Panc1 (cell line): Measurements from ENCODE around the gene SLC22A3. TPM values are rescaled to one million over a fixed set of nuclear protein-coding genes. Genes with fewer than 3 reads are reported as not detected.
"Not testable (repeated sequence)": the region's sequence is repeated elsewhere in the genome, so short reads cannot be mapped to it uniquely, and the experiment has no call there.

Source experiments
- ATAC-seq: fragments of 200-7000 bp; cut with Tn5 transposase; 2 replicates; pipeline ENCODE4 v1.9.1; 2020; ENCODE audit warnings: mild to moderate bottlenecking, moderate library complexity
- BruUV-seq: library from RNA; stranded (reverse); fragments of 400-500 nt; replicated peaks from 2 replicates; lab custom pipeline; 2021; lab: Mats Ljungman, UMichigan
- CTCF ChIA-PET: fragments of 300-600 bp; sonication (Branson Sonifier 250); formaldehyde crosslinking; loops from one replicate; lab custom pipeline; 2022; ENCODE audit warnings: antibody characterized with exemption; lab: Charles Lee
- POLR2A ChIA-PET: fragments of 300-600 bp; sonication (Branson Sonifier 250); formaldehyde crosslinking; loops from one replicate; lab custom pipeline; 2022; ENCODE audit warnings: antibody characterized with exemption; lab: Charles Lee
- DNase-seq: peaks from one replicate; pipeline ENCODE4 v3.0.0-alpha.2; 2010; ENCODE audit warnings: low read depth, low spot score
- H3K27ac ChIP-seq: 2 replicates; pipeline ENCODE4 v1.5.1; 2011; ENCODE audit warnings: mild to moderate bottlenecking, low read length, inconsistent platforms
- H3K27me3 ChIP-seq: fragments of 200-500 bp; sonication (Bioruptor generic); 2 replicates; pipeline ENCODE4 v1.6.0; 2014; ENCODE audit warnings: low read length, inconsistent platforms; ENCODE audit not compliant: control insufficient read depth, insufficient read depth
- H3K36me3 ChIP-seq: fragments of 200-500 bp; sonication (Bioruptor generic); 2 replicates; pipeline ENCODE4 v1.5.1; 2014; ENCODE audit warnings: inconsistent platforms, mild to moderate bottlenecking, low read length, moderate library complexity; ENCODE audit not compliant: control insufficient read depth, insufficient read depth
- H3K4me1 ChIP-seq: 2 replicates; pipeline ENCODE4 v1.5.1; 2011; ENCODE audit warnings: inconsistent platforms, mild to moderate bottlenecking, low read length, moderate library complexity; ENCODE audit not compliant: control insufficient read depth, insufficient read depth
- H3K4me3 ChIP-seq, 2 experiments: 2 replicates each; pipeline ENCODE4 v1.5.1; 2011 to 2012; ENCODE audit warnings: low read depth in 2 of 2, low read length in 2 of 2, mild to moderate bottlenecking in 2 of 2, inconsistent platforms in 1 of 2, moderate library complexity in 1 of 2
- H3K9me3 ChIP-seq: fragments of 200-500 bp; sonication (Bioruptor generic); 2 replicates; pipeline ENCODE4 v1.5.1; 2014; ENCODE audit warnings: low read depth, mild to moderate bottlenecking, inconsistent platforms, low read length, moderate library complexity; ENCODE audit not compliant: control insufficient read depth, insufficient read depth
- CTCF ChIP-seq: fragments of 450-650 bp; IDR thresholded peaks from 2 replicates; pipeline ENCODE4 v1.5.1; 2017; ENCODE audit warnings: mild to moderate bottlenecking
- POLR2AphosphoS5 ChIP-seq: IDR thresholded peaks from 2 replicates; pipeline ENCODE4 v1.6.1; 2012; ENCODE audit warnings: mild to moderate bottlenecking, low read depth, low read length, moderate library complexity
- SIN3A ChIP-seq: IDR thresholded peaks from 2 replicates; pipeline ENCODE4 v1.6.1; 2012; ENCODE audit warnings: low read depth, mild to moderate bottlenecking, low read length, moderate library complexity, borderline replicate concordance; ENCODE audit not compliant: insufficient read depth
- TCF7L2 ChIP-seq: IDR thresholded peaks from 2 replicates; pipeline ENCODE4 v1.6.1; 2011; ENCODE audit warnings: mild to moderate bottlenecking, low read depth, low read length, inconsistent platforms
- in situ Hi-C: cut with HindIII; loops from 2 replicates; pipeline ENCODE4 v1.10.0; 2016; ENCODE audit warnings: low sequenced_read_pairs, low pct_unique_long_range_greater_than_20kb
- intact Hi-C: fragments of 100-400 bp; cut with micrococcal nuclease; formaldehyde crosslinking; loops from one replicate; pipeline ENCODE4 v1.10.0; 2022; ENCODE audit not compliant: unreplicated experiment
- total RNA-seq: library from RNA; stranded (reverse); gene quantifications from one replicate; pipeline ENCODE4 v1.2.1, GENCODE V29; 2021; ENCODE audit not compliant: unreplicated experiment
- TF ChIP-seq, protein P1 (sequence below), 2 experiments: IDR thresholded peaks; 2 replicates each; pipeline ENCODE4 v1.6.1; 2011 to 2012; ENCODE audit warnings: low read depth in 2 of 2, control low read depth in 1 of 2, low read length in 1 of 2, mild to moderate bottlenecking in 1 of 2, moderate library complexity in 1 of 2; ENCODE audit not compliant: insufficient read depth in 1 of 2

SLC22A3 gene
- total RNA-seq, 1 experiment from 2014 or later, result not detected

GRCh38 chr6:160388922-160389321 is 40.7 kb downstream of the SLC22A3 start:
- TF ChIP-seq TCF7L2 (no peak), POLR2AphosphoS5 (no peak), SIN3A (no peak), CTCF (no peak)
- TF ChIP-seq, protein P1, sequence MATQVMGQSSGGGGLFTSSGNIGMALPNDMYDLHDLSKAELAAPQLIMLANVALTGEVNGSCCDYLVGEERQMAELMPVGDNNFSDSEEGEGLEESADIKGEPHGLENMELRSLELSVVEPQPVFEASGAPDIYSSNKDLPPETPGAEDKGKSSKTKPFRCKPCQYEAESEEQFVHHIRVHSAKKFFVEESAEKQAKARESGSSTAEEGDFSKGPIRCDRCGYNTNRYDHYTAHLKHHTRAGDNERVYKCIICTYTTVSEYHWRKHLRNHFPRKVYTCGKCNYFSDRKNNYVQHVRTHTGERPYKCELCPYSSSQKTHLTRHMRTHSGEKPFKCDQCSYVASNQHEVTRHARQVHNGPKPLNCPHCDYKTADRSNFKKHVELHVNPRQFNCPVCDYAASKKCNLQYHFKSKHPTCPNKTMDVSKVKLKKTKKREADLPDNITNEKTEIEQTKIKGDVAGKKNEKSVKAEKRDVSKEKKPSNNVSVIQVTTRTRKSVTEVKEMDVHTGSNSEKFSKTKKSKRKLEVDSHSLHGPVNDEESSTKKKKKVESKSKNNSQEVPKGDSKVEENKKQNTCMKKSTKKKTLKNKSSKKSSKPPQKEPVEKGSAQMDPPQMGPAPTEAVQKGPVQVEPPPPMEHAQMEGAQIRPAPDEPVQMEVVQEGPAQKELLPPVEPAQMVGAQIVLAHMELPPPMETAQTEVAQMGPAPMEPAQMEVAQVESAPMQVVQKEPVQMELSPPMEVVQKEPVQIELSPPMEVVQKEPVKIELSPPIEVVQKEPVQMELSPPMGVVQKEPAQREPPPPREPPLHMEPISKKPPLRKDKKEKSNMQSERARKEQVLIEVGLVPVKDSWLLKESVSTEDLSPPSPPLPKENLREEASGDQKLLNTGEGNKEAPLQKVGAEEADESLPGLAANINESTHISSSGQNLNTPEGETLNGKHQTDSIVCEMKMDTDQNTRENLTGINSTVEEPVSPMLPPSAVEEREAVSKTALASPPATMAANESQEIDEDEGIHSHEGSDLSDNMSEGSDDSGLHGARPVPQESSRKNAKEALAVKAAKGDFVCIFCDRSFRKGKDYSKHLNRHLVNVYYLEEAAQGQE (IDR thresholded peaks at IDR 0.05; ENCODE audit: insufficient read depth in 1 of 2, low read depth in 2 of 2, low read length in 1 of 2), result no peak
- CTCF ChIA-PET, result no interaction called here
- DNase-seq, result no peak
- intact Hi-C loops (no loop called here), in situ Hi-C loops (no loop called here)
- no peak for ATAC-seq
- Histone ChIP-seq H3K4me1 (no peaks in the 10 kb centered on the region), H3K9me3 (no peaks in the 10 kb centered on the region), H3K27ac (no peak overlapping the region), H3K36me3 (no peaks in the 10 kb centered on the region), H3K4me3 (no peak overlapping the region), H3K27me3 (no peaks in the 10 kb centered on the region; the same call in 1 of the 2 replicates)
- BruUV-seq, result no TSS peak
- POLR2A ChIA-PET, result no interaction called here

DNA sequence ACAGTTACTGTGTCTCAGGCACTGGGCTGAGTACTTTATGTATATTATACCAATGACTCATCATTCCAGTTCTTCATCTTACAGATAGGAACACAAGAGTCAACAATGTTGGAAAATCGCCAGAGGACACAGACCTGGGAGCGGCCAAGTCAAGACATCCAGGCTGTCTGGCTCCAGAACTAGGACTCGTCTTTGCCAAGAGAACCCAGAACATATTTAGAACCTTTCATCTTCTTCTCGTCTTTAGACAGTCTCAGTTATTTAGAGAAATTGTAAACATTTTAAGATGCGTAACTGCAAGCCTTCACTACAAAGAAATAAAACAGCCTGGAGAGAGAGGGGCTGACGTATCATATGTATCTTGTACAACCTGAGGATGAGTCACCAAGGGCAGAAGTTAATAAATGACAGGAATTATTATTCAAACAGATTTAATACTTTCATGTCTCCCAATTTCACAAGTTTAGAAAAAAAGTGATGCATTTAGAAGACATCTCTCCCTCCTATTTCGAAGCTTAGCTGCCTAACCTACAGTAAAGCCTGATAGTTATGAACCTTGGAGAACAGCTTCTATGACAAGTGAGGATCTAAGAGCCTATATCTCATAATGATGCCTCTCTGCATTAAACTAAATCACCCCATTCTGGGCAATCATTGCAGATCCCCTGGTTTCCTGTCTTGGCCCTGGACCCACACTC is 43.4 kb downstream of the SLC22A3 start:
- H3K4me3 ChIP-seq, result no peak overlapping the region
- in situ Hi-C loops, result no loop called here
- no peak overlapping the region for H3K27ac ChIP-seq
- TF ChIP-seq TCF7L2 (no peak), CTCF (no peak), SIN3A (no peak), POLR2AphosphoS5 (no peak)
- TF ChIP-seq, protein P1 (IDR thresholded peaks at IDR 0.05; ENCODE audit: insufficient read depth in 1 of 2, low read depth in 2 of 2, low read length in 1 of 2), result no peak
- ChIA-PET CTCF (no interaction called here), POLR2A (no interaction called here)
- intact Hi-C loops, result no loop called here
- H3K27me3 ChIP-seq, result no peaks in the 10 kb centered on the region; the same call in 1 of the 2 replicates
- DNase-seq, result no peak
- H3K9me3 ChIP-seq, result no peaks in the 10 kb centered on the region
- no peak for ATAC-seq
- no peaks in the 10 kb centered on the region for H3K36me3 ChIP-seq
- H3K4me1 ChIP-seq, result no peaks in the 10 kb centered on the region
- BruUV-seq, result no TSS peak

DNA sequence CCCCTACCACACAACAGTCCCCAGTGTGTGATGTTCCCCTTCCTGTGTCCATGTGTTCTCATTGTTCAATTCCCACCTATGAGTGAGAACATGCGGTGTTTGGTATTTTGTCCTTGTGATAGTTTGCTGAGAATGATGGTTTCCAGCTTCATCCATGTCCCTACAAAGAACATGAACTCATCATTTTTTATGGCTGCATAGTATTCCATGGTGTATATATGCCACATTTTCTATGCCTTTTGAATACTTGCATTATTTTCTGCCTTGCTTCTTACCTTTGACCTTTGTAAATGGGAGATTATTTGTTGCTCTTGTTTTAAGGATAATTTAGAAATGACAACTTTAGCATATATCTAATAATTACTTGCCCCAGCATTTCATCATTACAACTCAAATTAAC is 45.3 kb downstream of the SLC22A3 start:
- DNase-seq, POLR2A ChIA-PET, CTCF ChIA-PET, H3K4me3 ChIP-seq, H3K4me1 ChIP-seq, H3K9me3 ChIP-seq, in situ Hi-C loops, intact Hi-C loops, H3K27me3 ChIP-seq, BruUV-seq, ATAC-seq, H3K27ac ChIP-seq, H3K36me3 ChIP-seq: not testable (repeated sequence)
